Activated CD4-positive, alpha-beta T cell treated with anti-CD3 and anti-CD28 coated beads, Interleukin-2, amount 50 U/mL, for 4 hours (primary cell): Measurements from ENCODE around the gene FAM118A.
"Not testable (repeated sequence)": the region's sequence is repeated elsewhere in the genome, so short reads cannot be mapped to it uniquely, and the experiment has no call there.

Experiments used
- DNase-seq, 2 experiments: peaks; one replicate each; pipeline ENCODE4 v3.0.0-alpha.2; 2020

FAM118A gene

DNA sequence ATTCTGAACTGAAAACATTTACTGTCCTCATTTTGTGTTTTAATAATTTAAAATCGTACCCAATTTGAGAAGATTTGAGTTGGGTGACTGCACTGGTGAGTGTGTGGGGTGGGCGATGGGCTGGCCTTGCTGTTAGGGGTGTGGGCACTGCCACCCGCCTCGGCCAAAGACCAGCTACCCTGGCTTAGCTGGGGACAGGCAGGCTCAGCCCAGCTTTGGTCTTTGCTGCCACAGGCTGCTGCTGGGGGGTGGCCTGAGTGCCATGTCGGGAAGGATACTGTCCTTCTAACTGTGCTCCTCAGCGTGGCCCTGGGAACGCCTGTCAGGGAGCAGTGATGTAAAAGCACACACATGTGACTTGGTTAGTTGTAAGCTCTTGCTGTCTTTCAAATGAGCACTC lies 22.3 kb downstream of the FAM118A start:
- DNase-seq: no peak

DNA sequence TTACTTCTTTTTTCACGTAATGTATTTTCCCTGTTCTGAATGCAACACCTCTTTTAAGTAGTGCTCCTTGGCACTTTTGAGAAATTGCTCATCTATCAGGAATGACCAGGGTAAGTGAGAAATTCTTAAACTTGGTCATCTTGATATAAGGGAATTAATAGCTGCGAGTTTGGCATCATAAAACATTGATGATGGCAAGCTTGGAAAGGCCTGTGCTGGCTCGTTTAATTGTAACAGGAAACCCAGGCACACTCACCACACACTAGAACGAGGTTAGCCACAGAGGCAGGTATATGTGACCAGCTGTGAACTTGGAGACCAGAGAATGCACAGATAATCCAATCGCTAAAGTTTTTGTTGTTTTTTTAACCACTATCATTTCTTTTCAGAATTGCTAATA lies 24.3 kb downstream of the FAM118A start:
- no peak for DNase-seq

DNA sequence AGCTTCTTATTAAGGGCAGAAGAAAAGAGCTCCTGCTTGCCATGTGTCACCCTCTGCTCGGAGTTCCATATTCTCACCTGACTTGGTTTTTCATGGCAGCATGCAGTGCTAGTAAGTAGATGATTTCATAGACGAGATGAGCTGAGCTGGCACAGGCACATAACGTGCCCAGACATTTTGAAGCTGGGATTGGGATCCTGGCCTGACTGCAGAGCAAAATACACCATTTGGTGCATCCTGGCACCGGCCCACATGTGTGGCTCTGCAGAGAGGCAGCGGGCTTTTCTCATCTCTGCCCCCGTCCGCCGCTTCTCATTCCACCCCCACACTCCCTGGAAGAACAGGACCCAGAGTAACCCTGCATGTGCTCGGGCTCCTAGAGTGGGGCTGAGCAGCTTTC lies 24.8 kb downstream of the FAM118A start:
- no peak for DNase-seq

DNA sequence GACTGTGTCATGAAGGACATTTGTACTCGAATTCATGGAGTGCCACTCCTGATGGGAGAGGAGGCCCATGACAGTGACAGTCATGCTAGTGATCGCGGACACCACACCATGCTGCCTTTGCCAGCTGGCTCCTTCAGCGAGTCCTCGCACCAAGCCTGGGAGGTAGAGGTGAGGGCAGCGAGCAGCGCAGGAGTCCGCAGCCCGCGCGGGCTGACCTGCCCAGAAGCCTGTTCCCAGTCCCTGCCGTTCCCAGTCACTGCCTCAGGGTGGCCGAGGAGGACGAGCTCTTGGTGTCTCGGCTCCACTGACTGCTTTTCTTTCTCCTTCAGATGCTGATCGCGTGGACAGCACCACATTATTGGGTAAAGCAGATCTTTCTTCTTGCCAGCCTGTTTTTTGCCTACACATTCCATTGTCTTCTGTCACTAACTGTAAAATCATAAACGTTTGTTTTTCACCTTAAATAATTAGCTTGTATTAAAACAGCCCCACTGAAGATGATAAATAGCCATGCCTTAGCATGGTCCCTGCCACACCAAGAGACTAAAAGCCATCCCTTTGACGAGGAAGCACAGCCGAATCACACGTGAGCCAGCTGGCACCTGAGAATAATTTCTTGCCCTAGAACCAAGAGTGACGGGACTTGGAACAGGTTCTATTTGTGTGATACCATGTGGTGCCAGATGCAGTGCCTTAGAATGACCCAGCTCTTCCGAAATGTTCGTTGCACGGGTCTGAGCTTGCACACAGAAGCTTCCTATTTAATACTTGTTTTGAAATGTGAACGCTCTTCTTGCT lies 25.5 kb downstream of the FAM118A start:
- DNase-seq: no peak

DNA sequence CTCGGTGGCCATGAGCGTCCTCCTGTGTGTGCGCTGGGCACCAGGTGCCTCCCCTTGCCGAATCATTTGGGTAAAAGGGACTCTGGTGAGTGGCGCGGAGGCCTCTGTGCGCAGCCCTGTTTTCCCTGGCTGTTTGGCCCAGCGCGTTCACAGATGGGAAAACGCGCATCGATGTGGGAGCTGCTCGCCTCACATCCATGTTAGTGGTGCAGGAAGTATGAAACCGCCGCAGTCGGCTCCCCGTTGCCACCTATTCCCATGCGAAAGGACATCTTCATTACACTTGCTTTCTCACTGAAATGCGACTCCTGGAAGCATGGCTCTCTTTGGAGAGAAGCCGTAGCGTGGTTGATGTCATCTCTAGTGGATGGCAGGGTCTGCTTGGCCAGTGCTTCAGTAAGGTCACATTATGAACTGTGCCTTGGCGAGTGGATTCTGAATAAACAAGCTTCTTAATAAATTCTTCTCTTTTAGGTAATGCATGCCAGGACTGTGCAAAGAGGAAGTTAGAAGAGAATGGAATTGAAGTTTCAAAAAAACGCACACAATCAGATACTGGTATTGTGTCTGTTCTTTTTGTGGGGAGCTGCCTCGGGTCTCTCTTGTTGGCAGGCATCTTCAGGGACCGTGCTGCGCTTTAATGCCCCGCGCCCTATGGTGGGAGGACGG lies 26.3 kb downstream of the FAM118A start:
- DNase-seq: no peak

DNA sequence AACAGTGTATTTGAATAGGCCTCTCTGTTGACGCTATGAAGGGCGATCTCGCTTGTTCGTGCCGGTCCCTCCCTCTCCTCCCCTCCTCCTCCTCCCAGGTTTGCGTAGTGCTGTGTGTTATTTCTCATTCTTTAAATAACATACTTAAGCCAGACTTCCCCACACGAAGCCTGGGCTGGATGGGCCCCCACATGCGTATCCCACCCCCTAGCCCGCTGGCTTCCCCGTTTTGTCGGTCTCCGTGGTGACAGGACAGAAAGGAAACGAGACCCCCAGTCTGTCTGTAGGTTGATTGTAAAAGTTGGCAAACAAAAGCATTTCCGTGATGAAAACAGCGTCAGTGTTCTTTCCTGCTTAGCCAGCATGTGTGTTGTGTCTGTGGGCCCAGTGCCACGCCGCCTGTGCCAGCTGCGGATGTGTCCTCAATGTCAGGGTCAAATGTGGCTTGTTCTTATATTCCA lies 27.3 kb downstream of the FAM118A start:
- DNase-seq: no peak

GRCh38 chr22:45337536-45337935 lies 27.8 kb downstream of the FAM118A start:
- no peak for DNase-seq

GRCh38 chr22:45338795-45339194 lies 29.1 kb downstream of the FAM118A start:
- DNase-seq: no peak

DNA sequence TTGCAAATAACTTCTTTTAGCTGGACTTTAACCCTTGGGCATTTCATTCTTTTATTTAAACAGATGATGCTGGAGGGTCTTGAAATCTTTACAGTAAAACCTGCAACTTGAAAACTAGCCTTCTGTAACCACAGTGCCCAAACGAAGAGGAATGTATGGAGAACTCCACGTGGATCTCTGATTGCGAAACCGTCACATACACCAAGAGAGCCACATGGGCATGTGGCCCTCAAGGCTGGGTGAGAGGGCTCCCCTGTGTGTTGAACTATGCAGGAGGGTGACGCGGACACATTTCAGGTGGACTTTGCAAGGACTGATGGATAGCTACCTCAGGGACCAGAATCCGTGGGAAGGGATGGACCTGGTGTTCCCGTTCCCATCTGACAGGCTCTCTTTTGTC lies 30.6 kb downstream of the FAM118A start:
- no peak for DNase-seq

- DNase-seq: peak; percentile 39 to 40
These were observed 31.8 kb downstream of the FAM118A start for GRCh38 chr22:45341498-45341897.

DNA sequence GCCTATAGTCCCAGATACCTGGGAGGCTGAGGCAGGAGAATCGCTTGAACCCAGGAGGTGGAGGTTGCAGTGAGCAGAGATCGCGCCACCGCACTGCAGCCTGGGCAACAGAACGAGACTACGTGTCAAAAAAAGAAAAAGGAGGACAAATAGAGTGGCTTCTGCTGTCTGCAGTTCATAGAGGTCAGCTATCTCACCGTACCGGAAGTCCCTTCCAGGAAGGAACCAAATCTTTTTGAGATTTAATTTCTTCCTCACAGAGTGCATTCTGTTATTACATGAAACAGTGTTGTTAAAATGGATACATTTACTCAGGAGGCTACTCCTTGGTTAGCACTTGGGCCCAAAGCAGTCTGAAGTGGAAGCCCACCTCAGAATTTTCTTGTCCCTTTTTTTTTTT lies 33.4 kb downstream of the FAM118A start:
- DNase-seq: no peak

DNA sequence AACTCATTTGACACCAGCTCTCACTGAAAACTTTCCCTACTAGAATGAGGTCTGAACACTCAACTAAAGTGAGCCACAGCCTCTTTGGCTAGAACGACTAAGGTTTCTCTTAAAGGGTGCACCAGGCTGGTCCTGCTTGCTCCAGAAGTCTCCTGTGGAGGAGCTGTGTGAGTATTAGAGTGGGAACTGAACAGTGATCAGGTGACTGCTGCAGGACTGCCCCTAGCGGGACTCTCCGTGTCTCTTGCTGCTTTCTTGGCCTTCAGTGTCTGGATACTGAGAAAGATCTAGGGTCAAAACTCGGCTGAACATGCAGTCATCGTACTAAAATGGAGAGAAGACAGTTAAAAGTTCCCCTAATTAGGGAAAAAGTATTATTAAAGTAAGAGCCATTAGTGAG lies 34.6 kb downstream of the FAM118A start:
- no peak for DNase-seq

DNA sequence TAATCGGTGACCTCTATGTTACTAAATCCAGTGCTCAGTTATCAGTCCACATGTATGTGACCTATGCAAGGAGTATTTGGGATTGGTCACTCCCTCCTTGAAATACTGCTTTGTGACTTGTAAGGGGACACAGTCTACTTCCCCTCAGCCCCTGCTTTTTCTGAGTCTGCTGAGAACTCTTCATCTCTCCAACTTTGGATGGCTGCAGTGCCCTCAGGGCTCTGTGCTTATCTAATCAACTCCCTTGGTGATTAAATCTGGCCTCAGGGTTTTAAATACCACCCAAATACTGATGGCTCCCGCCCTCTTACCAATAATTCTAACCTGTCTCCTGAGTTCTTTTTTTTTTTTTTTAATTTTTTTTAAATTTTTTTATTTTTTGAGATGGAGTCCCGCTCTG lies 40.2 kb downstream of the FAM118A start:
- no peak for DNase-seq

DNA sequence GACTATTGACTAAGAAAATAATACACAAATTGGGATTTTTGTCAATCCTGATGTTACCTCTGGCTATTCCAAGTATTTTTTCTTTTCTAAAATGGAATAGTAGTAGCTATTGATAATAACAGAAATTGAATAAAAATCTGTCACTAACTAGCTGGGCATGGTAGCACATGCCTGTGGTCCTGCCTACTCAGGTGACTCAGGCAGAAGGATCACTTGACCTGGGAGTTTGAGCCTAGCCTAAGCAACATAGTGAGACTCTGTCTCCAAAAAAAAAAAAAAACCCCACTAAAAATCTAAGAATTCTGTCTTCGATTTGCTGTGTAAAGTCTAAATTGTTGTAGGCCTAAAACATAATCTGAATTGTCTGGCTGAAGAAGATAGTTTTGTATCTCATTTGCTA lies 42.2 kb downstream of the FAM118A start:
- DNase-seq: no peak

DNA sequence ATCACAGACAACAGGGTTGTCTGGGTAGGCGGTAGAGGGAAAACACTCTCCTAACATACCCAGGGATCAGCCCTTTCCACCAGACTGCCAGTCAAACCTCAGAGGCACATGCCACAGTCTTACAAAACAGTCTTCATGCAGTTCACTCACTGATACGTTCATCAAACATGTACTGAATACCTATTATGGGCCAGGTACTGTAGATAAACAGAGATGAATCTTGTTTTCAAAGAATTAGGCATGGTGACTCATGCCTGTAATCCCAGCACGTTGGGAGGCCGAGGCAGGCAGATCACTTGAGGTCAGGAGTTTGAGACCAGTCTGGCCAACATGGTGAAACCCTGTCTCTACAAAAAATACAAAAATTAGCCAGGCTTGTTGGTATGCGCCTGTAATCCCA lies 43.0 kb downstream of the FAM118A start:
- not testable (repeated sequence) for DNase-seq

DNA sequence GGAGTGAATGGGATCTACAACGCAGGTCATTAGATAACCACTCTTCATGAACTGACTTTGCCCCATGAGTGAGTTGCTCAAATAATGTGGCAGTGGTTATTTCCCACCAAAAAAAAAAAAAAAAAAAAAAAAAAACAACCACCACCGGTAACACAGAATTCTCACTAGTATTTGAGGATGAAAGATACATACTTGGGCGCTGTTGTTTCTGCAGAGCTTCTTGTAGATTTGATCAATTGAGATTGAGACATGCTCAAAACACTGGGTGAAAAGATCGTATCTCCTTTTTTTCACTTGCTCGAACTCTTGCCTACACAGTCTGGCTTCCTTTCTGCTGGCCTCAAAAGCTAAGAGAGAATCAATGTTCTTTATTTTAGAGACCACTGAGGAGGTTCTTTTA lies 44.1 kb downstream of the FAM118A start:
- no peak for DNase-seq

DNA sequence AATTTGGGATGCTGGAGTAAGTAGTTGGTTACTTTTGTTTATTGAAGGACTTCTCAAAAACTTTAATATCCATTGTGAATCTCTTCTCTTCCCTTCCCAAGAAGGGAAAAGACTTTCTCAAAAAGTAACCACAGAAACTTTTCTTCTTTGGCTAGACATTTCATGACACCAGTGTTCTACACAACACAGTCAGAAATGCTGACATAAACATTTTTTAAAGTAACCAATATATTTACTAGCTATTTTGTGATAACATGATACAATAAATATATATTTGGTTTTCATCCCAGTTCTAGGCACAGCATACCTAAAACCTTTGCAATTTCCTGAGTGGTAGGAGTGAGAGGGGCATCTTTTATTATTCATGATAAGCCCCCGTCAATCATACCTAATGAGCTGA lies 47.8 kb downstream of the FAM118A start:
- DNase-seq: no peak

DNA sequence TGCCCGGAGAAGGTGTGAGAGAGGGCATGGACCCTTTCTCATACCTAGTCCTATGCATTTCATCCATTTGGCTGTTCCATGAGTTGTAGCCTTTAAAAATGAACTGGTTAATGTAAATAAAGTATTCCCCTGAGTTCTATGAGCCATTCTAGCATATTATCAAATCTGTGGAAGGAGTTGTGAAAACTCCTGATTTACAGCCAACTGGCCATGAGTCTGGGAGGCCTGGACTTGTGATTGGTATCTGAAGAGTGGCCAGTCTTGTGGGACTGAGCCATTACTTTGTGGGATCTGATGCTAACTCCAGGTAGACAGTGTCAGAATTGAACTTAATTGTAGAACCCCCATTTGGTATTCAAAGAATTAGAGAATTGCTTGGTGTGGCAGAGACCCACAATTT lies 48.4 kb downstream of the FAM118A start:
- DNase-seq: no peak

GRCh38 chr22:45359627-45360026 lies 49.9 kb downstream of the FAM118A start:
- DNase-seq: no peak

DNA sequence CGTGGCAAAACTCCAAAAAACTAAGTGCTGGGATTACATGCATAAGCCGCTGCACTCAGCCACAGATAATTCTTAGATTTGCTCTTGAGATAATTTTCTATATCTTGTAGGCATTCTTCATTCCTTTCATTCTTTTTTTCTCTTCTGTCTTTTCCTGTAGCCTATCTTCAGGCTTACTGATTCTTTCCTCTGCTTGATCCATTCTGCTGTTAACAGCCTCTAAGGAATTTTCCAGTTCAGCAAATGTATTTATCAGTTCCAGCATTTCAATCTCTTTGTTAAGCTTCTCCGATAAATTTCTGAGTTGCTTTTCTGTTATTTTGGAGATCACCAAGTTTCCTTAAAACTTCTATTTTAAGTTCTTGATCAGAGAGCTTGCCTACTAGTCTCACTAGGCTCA lies 57.0 kb downstream of the FAM118A start:
- no peak for DNase-seq

DNA sequence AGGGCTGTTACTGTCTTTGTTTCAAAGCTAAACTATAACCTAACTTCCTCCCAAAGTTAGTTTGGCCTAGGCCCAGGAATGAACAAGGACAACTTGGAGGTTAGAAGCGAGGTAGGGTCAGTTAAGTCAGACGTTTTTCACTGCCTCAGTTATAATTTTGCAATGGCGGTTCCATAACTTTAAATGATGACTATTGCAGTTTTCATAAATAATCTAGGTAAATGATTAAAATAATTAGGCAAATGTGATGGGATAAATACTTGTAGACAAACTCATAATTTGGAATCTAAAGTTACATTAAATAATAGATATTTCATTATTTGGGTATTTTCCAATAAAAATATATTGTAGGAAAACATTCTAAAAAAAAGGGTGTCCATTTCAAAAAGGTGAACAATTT lies 63.9 kb downstream of the FAM118A start:
- not testable (repeated sequence) for DNase-seq

DNA sequence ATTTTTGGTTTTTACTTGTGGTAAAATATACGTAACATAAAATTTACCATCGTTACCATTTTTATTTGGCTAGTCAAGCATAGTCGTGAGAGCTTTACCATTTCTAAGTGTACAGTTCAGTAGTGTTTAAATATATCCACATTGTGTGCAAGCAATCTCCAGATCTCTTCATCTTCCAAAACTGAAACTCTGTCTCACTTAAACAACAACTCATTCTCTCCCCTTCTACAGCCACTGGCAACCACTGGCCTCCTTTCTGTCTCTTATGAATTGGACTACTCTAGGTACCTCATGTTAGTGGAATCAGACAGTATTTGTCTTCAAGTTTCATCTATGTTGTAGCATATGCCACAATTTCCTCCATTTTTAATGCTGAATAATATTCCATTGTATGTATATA lies 66.3 kb downstream of the FAM118A start:
- DNase-seq: no peak

- DNase-seq: no peak
These were observed 67.0 kb downstream of the FAM118A start for GRCh38 chr22:45376703-45377102.

DNA sequence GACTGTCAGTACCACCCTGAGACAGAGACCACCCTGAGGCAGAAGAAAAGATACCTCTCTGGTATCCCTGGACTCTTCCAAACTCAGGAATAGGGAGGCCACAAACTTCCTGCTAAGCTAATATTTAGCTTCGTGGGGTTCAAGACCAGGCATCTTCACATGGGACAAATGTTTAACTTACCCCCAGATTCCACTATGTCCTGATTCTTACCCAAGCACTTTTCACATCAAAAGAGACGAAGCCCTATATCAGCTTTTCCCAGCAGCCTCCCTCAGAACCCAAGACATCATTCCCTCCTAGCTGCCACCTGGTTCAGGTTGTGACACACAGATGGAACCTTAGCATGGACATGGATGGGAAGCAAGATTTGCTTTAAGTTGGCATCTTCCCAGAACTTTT lies 71.6 kb downstream of the FAM118A start:
- no peak for DNase-seq

DNA sequence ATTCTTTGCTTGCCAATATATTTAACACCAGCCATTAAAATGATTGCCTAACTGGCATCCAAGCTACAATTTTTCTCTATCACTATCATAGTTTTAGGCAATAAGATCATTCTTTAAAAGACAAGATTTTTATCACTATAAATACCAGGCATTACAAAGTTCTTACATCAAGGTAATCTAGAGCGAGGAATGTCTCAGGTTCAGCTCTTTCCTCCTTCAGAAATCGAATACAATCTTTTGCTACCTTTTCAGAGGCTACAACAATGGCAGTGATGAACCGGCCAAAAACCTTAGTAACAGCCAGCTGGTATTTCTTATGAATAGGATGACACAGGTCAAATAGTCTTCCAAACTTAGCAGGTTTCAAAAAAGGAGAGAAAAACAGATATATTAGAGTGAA lies 79.8 kb downstream of the FAM118A start:
- no peak for DNase-seq
